OCI-LY3 (cell line): ENCODE data around the gene VEGFC.

Experiments used
- CTCF ChIP-seq: fragments of 200-600, 300-600 bp; sonication (generic); IDR thresholded peaks from 2 replicates; pipeline ENCODE4 v1.5.1; 2014; ENCODE audit warnings: antibody characterized with exemption, low read length, low read depth
- EZH2phosphoT487 ChIP-seq: fragments of 200-600 bp; shearing (Covaris generic); IDR thresholded peaks from 2 replicates; pipeline ENCODE4 v1.6.1; 2018; ENCODE audit warnings: antibody characterized with exemption, mixed run types, low read depth

DNA sequence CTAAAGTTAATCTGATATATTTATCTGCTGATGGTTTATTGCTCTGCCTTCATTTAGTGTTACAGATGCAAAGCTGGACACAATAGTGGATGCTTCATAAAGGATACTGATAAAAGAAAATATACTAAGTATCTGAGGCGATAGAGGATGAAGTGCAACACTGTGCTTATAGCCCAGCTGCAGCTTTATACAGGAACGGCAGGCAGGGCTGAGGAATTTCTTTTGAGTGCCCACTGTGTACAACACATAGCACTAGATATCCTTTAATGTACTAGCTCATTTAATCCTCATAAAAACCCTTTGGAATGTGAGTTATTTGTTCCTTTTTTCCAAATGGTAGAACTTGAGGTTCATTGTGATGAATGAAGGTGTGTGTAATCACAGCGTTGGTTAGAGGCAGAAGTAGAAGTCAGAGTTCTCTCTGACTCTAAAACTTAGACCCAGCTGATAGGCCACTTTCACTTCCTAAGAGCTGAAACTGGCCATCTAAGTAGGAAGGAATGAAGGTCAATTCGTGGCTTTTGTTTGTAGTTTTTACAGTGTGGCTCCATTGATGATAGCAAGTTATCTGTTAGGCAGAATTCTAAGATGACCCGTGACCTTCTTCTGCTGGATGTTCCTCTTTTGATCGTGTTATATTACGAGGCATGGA, 138.0 kb downstream of the VEGFC start:
- TF ChIP-seq CTCF, result no peak
- TF ChIP-seq EZH2phosphoT487, result no peak
